Neural crest cell (in vitro differentiated cells): ENCODE data around the gene FILIP1L. TPM values are rescaled to one million over a fixed set of nuclear protein-coding genes. Genes with fewer than 3 reads are reported as not detected.

Experiments used
- DNase-seq: peaks from one replicate; pipeline ENCODE4 v3.0.0; 2021; ENCODE audit warnings: low read depth, mixed read lengths, low spot score
- H3K27ac Mint-ChIP-seq: one replicate; pipeline ENCODE4 v1.8.0; 2021; ENCODE audit warnings: mild to moderate bottlenecking, mixed read lengths; ENCODE audit not compliant: unreplicated experiment
- H3K27me3 Mint-ChIP-seq: 2 replicates; pipeline ENCODE4 v1.8.0; 2021; ENCODE audit warnings: low read depth, mild to moderate bottlenecking, mixed read lengths
- H3K36me3 Mint-ChIP-seq: 2 replicates; pipeline ENCODE4 v1.8.0; 2021; ENCODE audit warnings: low read depth, mild to moderate bottlenecking, mixed read lengths
- H3K4me1 Mint-ChIP-seq: 2 replicates; pipeline ENCODE4 v1.8.0; 2021; ENCODE audit warnings: mixed read lengths
- H3K4me3 Mint-ChIP-seq: one replicate; pipeline ENCODE4 v1.8.0; 2021; ENCODE audit warnings: mild to moderate bottlenecking, mixed read lengths
- H3K9me3 Mint-ChIP-seq: 2 replicates; pipeline ENCODE4 v1.8.0; 2021; ENCODE audit warnings: mixed read lengths
- CTCF ChIP-seq: fragments of 200-600 bp; sonication (generic); conservative IDR thresholded peaks from 2 replicates; pipeline ENCODE4 v1.5.0; 2021; ENCODE audit warnings: antibody characterized with exemption, mild to moderate bottlenecking
- total RNA-seq: library from RNA; stranded (reverse); gene quantifications from 2 replicates; pipeline ENCODE4 v1.2.1, GENCODE V29; 2021

Gene FILIP1L
- total RNA-seq, 1 donor from 2014 or later, result 9.8 TPM

- TF ChIP-seq CTCF, result no peak
- H3K36me3 Mint-ChIP-seq, result peaks cover 11% of the 10 kb centered on the region
These were observed 304.7 kb downstream of the FILIP1L start for GRCh38 chr3:99809565-99809964.

GRCh38 chr3:99808163-99808794, 306.0 kb downstream of the FILIP1L start:
- Mint-ChIP-seq H3K4me3 (no peak overlapping the region), H3K36me3 (peaks cover 18% of the 10 kb centered on the region), H3K27ac (no peak overlapping the region), H3K9me3 (peaks cover 6% of the 10 kb centered on the region), H3K27me3 (peaks cover 8% of the 10 kb centered on the region), H3K4me1 (peaks cover 6% of the 10 kb centered on the region)
- DNase-seq, result peak; percentile 63
- TF ChIP-seq CTCF, result peak; percentile 78

More at GRCh38 chr3:99809565-99809964, 304.7 kb downstream of the FILIP1L start:
- Mint-ChIP-seq H3K4me1 (peaks cover 6% of the 10 kb centered on the region), H3K27me3 (peaks cover 8% of the 10 kb centered on the region), H3K9me3 (peaks cover 6% of the 10 kb centered on the region), H3K4me3 (no peak overlapping the region), H3K27ac (no peak overlapping the region)
- DNase-seq, result no peak

- no peak overlapping the region for H3K4me3 Mint-ChIP-seq
- no peak for DNase-seq
- TF ChIP-seq CTCF, result no peak
- no peak overlapping the region for H3K27ac Mint-ChIP-seq
- H3K9me3 Mint-ChIP-seq, result peaks cover 14% of the 10 kb centered on the region
- H3K27me3 Mint-ChIP-seq, result no peaks in the 10 kb centered on the region
- peaks cover 24% of the 10 kb centered on the region for H3K36me3 Mint-ChIP-seq
- peaks cover 6% of the 10 kb centered on the region for H3K4me1 Mint-ChIP-seq
These were observed 309.1 kb downstream of the FILIP1L start for GRCh38 chr3:99805160-99805559.

GRCh38 chr3:99803297-99803696, 311.0 kb downstream of the FILIP1L start:
- peaks cover 14% of the 10 kb centered on the region for H3K9me3 Mint-ChIP-seq
- DNase-seq, result no peak
- peaks cover 24% of the 10 kb centered on the region for H3K36me3 Mint-ChIP-seq
- H3K27me3 Mint-ChIP-seq, result no peaks in the 10 kb centered on the region
- H3K4me1 Mint-ChIP-seq, result peaks cover 5% of the 10 kb centered on the region
- TF ChIP-seq CTCF, result no peak
- no peak overlapping the region for H3K4me3 Mint-ChIP-seq
- H3K27ac Mint-ChIP-seq, result no peak overlapping the region

GRCh38 chr3:99799422-99799821, 314.9 kb downstream of the FILIP1L start:
- Mint-ChIP-seq H3K4me1 (no peaks in the 10 kb centered on the region), H3K27ac (no peak overlapping the region), H3K36me3 (peaks cover 11% of the 10 kb centered on the region), H3K9me3 (peaks cover 8% of the 10 kb centered on the region), H3K4me3 (no peak overlapping the region), H3K27me3 (no peaks in the 10 kb centered on the region)
- no peak for DNase-seq
- no peak for TF ChIP-seq CTCF
